GM19193 (cell line): Measurements from ENCODE around the gene SNX24.

ENCODE experiments used
- POLR2A ChIP-seq: IDR thresholded peaks from 4 replicates; pipeline ENCODE4 v1.6.1; 2011; ENCODE audit not compliant: insufficient read depth, insufficient read length; ENCODE audit errors: extremely low read depth

SNX24 gene

DNA sequence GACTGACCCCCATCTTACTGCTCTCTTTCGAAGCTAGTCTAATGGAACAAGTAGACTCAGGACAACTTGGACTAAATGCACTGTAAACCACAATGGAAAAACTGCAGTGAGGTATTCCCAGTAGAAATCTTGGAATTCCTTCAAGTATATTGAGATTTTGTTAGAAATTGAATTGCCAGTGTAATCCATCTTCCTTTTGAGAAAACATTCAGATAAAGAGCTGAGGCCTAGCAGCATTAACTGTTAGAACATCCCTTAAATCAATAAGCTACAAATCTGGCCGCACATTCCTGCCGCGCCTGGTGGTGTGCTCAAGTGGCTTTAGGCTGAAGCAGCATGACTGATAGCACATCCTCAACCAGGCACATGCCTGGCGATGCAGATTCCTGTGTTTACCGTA lies 161.8 kb downstream of the SNX24 start:
- no peak for TF ChIP-seq POLR2A

DNA sequence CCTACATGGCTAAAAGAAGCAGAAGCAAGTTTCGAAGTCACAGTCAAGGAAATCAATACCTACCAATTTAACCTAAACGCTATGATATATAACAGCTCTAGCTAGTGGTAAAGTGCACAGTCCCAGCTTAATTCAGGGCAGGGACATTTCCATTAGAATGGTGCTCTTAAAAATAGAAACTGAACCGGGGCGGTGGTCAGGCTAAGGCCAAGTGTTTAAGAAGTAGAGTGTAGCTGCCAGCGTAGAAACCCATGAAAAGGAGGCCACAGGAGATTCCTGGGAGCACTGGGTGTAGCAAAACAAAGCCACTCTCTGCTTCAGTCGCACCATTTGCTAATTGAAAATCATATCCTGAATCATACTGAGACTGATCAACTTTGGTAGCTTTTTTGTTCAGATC lies 162.3 kb downstream of the SNX24 start:
- no peak for TF ChIP-seq POLR2A

DNA sequence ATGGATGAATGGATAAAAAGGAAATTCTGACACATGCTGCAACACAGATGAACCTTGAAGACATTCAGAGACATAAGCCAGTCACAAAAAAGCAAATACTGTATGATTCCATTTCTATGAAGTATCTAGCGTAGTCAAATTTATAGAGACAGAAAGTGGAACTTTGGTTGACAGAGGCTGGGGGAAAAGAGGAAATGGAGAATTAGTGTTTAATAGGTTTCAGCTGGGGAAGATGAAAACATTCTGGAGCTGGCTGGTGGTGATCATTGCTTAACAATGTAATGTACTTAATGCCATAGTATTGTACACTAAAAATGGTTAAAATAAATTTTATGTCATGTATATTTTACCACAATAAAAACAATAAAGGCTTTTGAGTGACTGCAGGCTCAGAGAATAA lies 166.9 kb downstream of the SNX24 start:
- TF ChIP-seq POLR2A, result no peak

DNA sequence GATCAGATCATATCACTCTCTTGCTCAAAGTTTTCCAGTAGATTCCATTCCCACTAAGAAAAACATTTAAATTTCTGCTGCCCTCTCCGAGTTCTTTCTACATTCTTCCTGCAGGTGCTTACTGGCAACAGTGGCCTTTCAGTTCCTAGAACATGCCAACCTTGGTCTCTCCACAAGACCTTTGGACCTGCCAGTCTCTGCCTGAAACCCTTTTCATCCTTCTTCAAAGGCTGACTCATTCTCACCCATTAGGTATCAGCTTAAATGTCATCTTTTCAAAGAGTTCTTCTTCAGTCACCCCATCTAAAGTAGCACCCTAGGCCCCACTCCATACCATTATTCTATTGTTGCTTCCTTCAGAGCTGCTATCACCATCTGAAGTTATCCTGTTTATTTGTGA lies 169.3 kb downstream of the SNX24 start:
- no peak for TF ChIP-seq POLR2A

DNA sequence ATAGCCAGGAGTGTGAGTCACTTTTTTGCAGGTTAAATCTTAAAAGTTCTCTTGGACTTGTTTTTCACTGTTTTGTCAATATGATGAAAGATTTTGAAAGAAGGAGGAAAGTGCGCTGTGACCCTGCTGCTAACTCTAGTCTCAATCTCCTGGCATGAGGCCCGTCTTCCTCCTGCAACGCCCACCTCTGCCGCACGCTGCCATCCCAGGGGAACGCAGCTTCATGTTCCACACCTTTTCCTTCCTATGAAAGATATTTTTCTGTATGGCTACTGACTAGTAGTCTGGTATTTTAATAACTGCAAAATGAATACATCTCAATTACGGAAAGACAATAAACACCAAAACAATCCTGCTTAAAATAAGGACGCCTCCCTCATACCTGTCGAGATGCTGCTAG lies 182.8 kb downstream of the SNX24 start:
- TF ChIP-seq POLR2A, result no peak

DNA sequence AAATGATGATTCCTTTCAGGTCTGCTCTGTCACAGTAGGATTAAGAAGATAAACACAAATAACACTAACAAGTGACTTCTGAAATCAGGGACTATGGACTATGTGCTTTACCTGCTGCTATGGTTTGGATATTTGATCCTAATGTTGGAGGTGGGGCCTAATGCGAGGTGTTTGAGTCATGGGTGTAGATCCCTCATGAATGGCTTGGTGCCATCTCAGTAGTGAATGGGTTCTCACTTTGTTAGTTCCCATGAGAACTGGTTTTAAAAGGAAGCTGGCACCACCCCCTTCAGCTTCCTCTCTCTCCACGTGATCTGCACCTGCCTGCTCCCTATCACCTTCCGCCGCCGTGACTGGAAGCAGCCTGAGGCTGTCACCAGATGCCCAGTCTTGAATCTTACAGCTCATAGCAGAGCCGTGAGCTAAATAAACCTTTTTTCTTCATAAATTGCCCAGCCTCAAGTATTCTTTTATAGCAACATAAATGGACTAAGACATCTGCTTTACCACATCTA lies 187.8 kb downstream of the SNX24 start:
- no peak for TF ChIP-seq POLR2A

DNA sequence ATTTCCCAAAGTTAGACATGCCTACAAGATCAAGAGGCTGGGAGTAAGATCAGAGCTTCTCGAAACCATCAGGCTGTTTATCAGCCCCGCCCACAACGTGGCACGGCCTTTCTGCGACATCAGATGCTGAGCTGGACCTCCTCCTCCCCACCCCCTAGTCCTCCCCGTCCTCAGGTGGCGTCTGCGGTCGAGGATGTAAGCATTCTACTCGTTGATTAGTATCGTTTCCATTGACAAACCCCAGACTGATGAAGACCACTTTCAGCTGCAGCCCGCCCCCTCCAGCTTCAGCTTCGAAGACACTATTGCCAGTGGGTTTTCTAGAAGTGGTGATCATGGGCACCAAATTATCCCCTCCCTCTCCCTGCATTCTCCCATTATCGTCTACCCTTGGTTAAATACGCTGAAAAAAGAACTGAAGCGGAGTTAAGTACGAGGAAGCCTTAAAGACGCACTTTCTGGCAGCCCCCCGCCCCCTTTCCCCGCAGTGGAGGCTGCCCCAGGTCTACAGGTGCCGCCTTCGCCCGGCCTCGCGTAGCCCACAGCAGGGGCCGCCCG lies 190.0 kb downstream of the SNX24 start:
- no peak for TF ChIP-seq POLR2A

DNA sequence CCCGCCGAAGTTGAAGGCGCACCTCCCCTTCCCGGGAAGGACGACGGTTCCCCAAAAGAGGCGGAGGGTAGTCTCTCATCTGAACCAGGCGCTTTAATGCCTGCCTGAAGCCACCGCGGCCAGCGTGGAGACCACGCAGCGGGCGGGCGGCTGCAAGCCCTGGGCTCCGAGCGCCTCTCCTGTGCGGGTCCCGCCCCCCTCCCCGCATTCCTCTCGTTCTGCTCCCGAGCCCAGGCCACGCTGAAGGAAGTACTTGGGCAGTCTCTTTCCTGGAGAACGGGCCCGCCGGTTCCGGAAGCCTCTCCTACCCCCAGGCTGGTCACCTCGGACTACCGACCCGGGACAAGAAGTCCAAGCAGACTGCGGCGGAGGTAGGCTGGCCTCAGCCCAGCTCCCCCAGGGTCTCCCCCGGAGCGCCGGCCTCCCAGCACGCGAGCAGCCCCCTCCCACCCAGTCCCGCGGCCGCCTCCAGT lies 190.5 kb downstream of the SNX24 start:
- no peak for TF ChIP-seq POLR2A

DNA sequence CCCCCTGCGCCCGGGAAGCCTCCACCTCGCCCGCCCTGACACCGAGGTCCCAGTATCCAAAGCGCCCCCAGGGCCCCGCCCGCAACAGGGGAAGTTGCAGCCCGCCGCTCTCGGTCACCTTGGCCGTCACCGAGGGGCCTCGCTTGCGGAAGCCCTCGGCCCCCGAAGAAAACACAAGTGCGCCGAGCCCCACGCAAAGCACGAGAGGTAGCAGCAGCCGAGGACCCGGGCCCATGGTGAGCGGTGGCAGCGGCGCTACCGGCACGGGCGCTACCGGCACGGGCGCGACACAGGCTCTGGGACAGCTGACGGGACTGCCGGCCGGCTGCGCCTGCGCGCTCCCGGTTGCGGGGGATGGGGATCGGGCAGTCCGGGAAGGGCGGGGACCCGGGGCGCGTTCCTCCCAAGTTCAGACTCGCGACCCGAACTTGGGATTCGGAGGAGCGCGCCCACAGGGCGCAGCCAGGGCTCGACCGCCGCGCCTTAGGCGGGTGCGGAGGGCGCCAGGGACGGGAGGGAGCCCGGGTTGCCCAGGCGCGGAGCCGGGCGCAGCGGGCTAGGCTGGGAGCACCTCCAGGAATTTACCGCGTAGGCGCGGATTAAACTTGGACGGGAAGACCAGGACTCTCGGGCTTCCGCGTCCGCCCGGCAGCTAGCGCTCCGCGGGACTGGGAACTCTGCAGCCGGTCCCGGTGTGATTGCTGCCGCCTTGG lies 191.1 kb downstream of the SNX24 start, which contains the start of gene PPIC:
PPIC (minus strand) TSS at position 335 of the 713 bp plus-strand sequence; CDS start at position 235, 100 bp downstream.
- TF ChIP-seq POLR2A, result no peak

DNA sequence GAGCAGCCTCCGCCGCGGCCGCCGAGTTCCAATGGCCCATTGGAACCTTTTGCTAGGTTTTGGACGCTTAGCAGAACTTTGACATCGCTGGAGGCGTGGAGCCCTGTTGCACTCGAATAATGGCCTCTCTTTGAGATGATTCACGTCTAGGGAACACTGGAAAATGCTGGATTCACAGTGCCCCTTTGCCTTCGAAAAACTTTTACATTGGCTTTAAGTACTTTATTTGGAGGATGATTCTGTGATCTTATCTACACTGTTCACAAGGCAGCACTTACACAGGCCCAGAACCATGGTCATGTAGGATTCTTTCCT lies 191.6 kb downstream of the SNX24 start:
- TF ChIP-seq POLR2A, result no peak

DNA sequence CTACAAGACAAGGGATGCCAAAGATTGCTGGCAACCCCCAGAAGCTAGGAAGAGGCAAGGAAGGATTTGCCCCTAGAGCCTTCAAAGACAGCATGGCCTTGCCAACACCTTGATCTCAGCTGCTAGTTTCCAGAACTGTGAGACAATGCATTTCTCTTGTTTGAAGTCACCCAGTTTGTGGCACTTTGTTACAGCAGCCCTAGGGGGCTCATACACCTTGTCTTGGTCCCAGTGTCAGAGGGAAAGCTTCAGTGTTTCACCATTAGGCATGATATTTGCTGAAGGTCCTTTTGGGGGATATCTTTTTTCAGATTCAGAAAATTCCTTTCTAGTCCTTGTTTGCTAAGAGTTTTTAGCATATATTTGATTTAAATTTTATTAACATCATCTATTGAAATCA lies 194.3 kb downstream of the SNX24 start:
- no peak for TF ChIP-seq POLR2A

DNA sequence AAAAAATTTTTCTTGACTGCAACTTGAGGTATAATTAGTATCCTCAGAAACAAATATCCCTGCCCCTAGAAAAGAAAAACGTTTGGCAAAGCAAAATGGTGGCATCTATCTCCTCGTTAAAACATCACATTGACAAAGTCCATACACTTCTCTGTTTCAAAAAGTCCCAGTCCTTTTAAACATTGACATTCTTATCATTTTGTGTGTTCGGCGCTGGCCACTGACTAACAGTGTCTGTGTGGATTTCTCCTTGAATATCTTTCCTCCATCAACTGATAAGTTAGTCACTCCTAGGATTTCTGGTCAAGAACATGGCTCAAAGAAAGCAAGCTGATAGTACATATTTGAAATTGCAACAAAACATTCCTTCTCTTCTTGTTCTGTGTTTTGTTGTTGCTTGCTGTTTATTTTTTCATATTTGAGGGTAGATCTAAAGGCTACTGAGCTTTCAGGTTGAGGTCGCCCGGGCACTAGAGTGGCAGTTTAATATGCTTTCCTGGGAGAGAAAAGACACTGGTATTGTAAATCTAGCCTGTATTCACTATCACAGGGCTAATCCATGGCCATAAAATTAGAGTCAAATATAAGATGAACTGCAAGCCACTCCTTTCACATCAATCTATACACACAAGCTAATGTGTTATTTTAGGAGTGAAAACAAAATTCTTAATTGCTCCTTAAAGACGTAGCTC lies 199.7 kb downstream of the SNX24 start:
- no peak for TF ChIP-seq POLR2A

DNA sequence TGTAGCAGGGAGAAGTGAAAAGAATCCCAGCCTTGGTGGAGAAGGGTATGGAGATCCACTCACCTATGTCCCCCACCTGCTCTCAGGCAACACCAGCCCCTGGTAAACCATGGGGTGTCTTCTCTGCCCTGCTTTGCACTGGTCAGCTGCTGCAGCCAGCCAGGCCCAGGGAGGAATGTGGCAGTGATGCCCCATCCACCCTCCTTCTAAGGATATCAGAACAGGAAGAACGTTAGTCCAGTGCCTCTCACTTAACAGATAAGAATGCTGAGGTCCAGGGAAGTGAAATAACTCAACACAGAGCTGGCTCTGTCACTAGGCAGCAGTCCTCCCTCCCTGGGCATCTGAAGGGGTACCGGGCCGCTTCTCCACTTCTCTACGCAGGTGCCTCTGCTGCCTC lies 200.8 kb downstream of the SNX24 start:
- no peak for TF ChIP-seq POLR2A

DNA sequence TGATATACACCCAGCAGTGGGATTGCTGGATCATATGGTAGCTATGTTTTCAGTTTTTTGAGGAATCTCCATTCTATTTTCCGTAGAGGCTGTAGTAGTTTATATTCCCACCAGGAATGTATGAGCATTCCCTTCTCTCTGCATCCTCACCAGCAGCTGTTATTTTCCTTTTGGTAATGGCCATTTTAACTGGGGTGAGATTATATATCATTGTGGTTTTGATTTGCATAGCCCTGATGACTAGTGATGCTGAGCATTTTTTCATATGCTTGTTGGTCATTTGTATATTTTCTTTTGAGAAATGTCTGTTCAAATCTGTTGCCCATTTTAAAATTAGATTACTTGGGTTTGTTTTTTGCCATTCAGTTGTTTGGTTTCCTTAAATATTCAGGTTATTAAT lies 202.3 kb downstream of the SNX24 start:
- TF ChIP-seq POLR2A, result no peak

DNA sequence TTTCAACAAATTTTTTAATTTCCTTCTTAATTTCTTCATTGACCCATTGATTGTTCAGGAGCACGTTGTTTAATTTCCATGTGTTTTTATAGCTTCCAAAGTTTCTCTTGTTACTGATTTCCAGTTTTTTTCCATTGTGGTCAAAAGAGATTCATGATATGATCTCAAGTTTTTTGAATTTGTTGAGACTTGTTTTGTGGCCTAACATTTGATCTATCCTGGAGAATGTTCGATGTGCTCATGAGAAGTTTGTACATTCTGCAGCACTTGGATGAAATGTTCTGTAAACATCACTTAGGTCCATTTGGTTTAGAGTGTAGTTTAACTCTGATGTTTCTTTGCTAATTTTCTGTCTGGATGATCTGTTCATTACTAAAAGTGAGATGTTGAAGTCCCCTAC lies 205.8 kb downstream of the SNX24 start:
- no peak for TF ChIP-seq POLR2A
